Muscle layer of duodenum (tissue), 2 donors: ENCODE data around the gene MICAL2.
A peak's percentile ranks its signal among the peaks of the same experiment; 100 is the strongest.

Experiments used
- H3K27ac ChIP-seq: one replicate; pipeline ENCODE4 v1.7.0; 2013; ENCODE audit warnings: mild to moderate bottlenecking, low read length
- H3K27me3 ChIP-seq: one replicate; pipeline ENCODE4 v1.7.0; 2013; ENCODE audit warnings: low read depth, mild to moderate bottlenecking, control low read depth, low read length
- H3K36me3 ChIP-seq, 2 donors: one replicate each; pipeline ENCODE4 v1.7.0; 2013; ENCODE audit warnings: low read length in 2 of 2, control low read depth in 1 of 2, mild to moderate bottlenecking in 1 of 2; ENCODE audit not compliant: insufficient read depth in 2 of 2, control insufficient read depth in 1 of 2
- H3K4me1 ChIP-seq, 2 donors: one replicate each; pipeline ENCODE4 v1.7.0; 2013; ENCODE audit warnings: low read length in 2 of 2, mild to moderate bottlenecking in 2 of 2, control low read depth in 1 of 2, moderate library complexity in 1 of 2; ENCODE audit not compliant: insufficient read depth in 2 of 2, control insufficient read depth in 1 of 2
- H3K4me3 ChIP-seq, 2 donors: one replicate each; pipeline ENCODE4 v1.7.0; 2013; ENCODE audit warnings: low read length in 2 of 2, low read depth in 1 of 2, mild to moderate bottlenecking in 1 of 2
- H3K9me3 ChIP-seq, 2 donors: one replicate each; pipeline ENCODE4 v1.7.0; 2013; ENCODE audit warnings: low read length in 2 of 2, control low read depth in 1 of 2, mild to moderate bottlenecking in 1 of 2; ENCODE audit not compliant: control insufficient read depth in 1 of 2
- donor health status: healthy.

Gene MICAL2

DNA sequence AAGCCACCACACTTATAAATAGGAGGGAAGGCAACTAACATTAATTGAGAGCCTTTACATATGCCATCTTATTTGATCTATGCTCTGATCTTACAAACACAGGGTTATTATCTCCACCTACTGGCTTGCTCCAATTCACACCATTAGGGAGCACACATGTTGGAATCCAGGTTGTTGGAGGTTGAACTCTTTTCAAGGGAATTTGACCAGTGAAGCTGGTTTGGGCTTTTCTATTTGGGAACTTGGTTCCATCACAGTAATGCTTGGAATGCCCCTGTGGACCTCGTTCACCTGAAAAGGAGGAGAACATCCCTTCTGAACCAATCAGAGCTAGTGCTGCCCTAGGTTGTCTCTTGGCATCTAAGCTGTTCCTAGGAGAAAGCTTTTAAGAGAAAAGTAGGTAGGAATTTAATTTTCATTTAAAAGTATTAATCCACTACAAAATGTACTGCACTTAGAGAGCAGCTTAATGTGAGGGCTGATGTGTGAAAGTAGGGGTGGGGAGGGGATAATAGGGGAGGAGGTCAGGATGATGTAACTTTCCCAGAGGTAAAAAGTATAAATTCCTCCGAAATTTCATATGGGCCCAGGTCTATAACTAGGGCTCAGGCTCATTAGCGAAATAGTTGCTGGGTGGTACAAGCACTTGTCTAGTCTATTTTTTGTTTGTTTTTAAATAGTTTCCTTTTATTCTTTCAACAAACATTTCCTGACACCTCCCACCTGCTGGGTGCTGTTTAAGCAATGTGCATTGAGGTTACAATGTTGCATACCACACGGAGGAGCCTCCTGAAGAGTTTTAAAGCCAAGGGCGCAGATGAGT, 7.6 kb upstream of the MICAL2 start:
- Histone ChIP-seq H3K27ac (no peak overlapping the region), H3K9me3 (no peaks in the 10 kb centered on the region), H3K27me3 (no peaks in the 10 kb centered on the region), H3K4me3 (no peak overlapping the region), H3K36me3 (no peaks in the 10 kb centered on the region), H3K4me1 (no peaks in the 10 kb centered on the region)

DNA sequence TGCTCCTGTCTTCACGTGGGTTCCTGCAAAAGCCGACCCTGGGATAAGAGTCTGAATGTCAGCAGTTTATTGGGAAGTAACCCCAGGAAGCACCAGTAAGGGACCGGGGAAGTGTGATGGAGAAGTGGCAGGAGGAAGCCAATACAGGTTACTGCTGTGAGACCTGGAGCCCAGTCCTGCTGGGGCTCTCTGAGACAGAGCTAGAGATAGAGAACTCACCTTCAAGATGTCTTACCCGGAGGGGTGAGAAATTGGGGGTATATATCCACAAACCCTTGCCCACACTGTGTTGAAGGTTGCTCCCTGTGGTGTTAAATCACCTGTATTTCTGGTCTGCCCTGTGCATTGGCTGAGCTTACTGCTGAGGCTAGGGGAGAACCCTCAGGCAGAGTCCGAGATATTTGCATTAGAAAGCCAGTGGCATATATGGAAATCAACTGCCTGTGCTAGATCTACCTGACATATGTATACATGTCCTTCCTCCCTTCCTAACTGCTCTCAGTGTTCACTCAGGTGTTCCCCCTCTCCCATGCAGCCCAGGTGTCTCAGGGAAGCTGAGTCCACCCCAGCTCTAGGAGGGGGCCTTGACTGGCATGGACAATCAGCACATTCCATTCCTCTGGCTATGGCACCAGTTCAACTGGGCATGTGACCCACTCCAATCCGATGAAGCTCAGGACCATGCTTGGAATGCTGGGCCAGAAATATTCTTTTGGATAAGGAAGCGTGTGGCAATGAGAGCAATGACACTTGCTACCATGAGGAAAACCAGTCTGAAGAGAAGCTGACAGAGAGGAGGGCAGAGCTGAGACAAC, 6.8 kb upstream of the MICAL2 start:
- H3K9me3 ChIP-seq = no peaks in the 10 kb centered on the region
- no peaks in the 10 kb centered on the region for H3K4me1 ChIP-seq
- H3K4me3 ChIP-seq = no peak overlapping the region
- no peaks in the 10 kb centered on the region for H3K27me3 ChIP-seq
- H3K36me3 ChIP-seq = no peaks in the 10 kb centered on the region
- no peak overlapping the region for H3K27ac ChIP-seq

DNA sequence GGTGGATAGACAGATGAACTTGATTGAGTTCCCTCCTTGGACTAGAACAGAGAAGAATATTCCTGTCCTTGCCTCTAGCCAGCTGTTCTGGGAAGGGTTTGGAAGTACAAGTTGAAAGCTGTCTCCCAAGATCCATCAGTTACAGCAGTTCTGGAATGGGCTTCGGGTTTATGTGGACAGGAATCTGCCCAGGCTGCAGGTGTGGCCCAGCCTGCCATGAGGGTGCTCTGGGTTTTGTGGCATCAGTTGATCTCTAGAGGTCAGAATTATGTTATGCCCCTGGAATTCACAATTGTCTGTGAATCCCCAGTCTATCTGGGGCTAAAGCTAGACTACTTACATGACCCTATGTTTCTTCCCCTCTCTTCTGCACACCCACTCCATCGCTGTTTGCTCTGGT, 4.9 kb upstream of the MICAL2 start:
- peaks cover 0 to 5% of the 10 kb centered on the region in 2 donors for H3K4me1 ChIP-seq
- no peak overlapping the region for H3K4me3 ChIP-seq
- no peak overlapping the region for H3K27ac ChIP-seq
- H3K9me3 ChIP-seq = no peaks in the 10 kb centered on the region
- no peaks in the 10 kb centered on the region for H3K36me3 ChIP-seq
- H3K27me3 ChIP-seq = no peaks in the 10 kb centered on the region

DNA sequence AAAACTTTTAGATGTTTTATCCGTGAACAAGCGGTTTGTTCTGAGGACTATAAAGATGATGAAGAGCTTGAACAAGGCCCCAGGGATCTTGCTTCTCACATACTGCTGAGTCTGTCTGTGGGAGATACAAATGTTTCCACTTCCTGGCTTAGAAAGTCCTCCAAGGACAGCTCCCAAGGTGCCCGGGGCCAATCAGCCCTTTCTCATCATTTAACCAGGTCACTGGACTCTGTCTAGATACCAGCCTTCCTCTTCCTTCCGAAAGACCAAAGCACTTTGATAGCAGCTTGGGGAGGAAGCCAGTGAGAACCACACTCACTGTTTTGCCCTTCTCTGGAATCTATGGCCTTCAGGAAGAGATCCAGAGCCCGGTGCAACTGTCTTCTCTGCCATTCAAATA, 4.3 kb upstream of the MICAL2 start:
- Histone ChIP-seq H3K4me3 (no peak overlapping the region), H3K4me1 (peaks cover 0 to 5% of the 10 kb centered on the region in 2 donors), H3K36me3 (no peaks in the 10 kb centered on the region), H3K27ac (no peak overlapping the region), H3K9me3 (no peaks in the 10 kb centered on the region), H3K27me3 (no peaks in the 10 kb centered on the region)

DNA sequence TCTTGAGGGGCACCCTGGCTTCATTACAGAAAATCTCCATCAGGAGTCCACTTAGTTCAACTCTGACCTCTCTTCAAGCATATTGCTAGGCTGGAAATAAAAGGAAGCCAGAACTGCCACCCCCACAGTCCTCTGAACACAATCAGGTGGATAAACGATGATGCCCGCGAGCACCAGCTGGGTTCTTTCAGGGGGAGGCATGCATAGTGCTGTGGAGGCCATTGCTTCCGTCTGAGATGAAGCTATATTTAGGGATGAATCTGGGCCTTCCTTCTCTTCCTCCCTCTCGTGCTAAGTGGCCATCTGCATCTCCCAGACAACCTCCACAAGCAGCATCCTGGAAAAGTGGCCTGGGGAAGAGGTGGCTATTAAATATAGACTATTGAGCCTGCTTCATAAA, 3.9 kb upstream of the MICAL2 start:
- Histone ChIP-seq H3K4me1 (peaks cover 0 to 5% of the 10 kb centered on the region in 2 donors), H3K36me3 (no peaks in the 10 kb centered on the region), H3K9me3 (no peaks in the 10 kb centered on the region)

DNA sequence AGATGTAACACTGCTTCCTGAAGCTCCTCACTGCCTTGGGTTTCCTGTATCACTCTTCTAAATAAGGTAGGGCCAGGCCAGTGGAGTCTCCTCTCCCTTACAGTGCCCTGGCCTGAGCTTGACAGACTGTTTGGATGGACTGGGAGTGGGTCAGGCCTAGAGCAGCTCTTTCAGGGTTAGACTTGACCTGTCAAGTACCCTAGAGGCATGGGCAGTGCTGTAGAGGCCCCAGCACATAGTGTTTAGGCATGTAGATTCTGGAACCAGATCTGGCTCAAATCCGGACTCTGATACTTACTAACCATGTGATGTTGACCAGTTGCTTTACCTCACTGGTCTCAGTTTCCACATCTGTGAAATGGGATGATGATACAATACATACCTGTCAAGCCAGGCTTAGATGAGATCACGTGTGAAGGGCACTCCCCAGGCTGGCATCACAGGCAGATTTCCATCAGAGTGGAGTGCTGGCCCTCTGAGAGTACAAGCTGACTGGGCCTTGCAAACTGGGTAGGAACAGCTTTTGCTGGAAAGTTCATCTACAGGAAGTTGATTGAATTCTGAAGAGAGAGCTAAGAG, 1.4 kb upstream of the MICAL2 start:
- peaks cover 5 to 6% of the 10 kb centered on the region in 2 donors for H3K4me1 ChIP-seq
- H3K9me3 ChIP-seq = no peaks in the 10 kb centered on the region
- H3K27ac ChIP-seq = no peak overlapping the region

More for the DNA sequence above, 3.9 kb upstream of the MICAL2 start:
- Histone ChIP-seq H3K27ac (no peak overlapping the region), H3K27me3 (no peaks in the 10 kb centered on the region), H3K4me3 (no peak overlapping the region)

DNA sequence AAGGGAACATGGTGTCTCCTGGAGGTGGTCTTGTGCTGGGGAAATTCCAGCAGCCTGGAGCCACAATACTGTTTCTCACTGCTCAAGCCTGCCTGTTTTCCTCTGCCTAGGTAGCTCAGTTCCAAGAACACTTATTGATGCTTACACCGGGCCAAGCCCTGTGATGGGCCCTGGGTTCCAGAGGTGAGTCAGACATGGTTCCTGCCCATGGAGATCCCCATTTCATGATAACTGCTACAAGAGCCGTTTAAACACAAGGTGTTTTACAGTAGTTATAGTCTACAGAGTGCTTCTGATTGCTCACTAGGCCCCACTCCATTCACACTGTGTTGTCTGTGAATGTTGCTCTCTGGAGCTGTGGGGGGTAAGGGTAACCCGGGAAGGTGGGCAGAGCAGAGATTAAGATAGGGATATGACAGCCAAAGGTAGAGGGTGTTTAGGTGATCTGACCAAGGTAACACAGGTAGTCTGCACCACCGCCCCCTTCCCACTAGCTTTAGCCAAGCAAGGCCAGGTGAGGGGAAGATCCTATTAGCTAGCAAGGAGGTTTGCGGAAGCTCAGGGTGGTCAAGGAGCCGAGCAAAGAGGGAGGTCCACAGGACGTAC, 696 bp upstream of the MICAL2 start:
- no peaks in the 10 kb centered on the region for H3K9me3 ChIP-seq
- peaks cover 5 to 6% of the 10 kb centered on the region in 2 donors for H3K4me1 ChIP-seq
- no peaks in the 10 kb centered on the region for H3K27me3 ChIP-seq
- no peaks in the 10 kb centered on the region for H3K36me3 ChIP-seq
- peak overlapping the region; percentile 64 to 65 for H3K4me3 ChIP-seq
- H3K27ac ChIP-seq = peak overlapping the region; percentile 57

More for the DNA sequence above, 1.4 kb upstream of the MICAL2 start:
- Histone ChIP-seq H3K27me3 (no peaks in the 10 kb centered on the region), H3K36me3 (no peaks in the 10 kb centered on the region), H3K4me3 (no peak overlapping the region)

DNA sequence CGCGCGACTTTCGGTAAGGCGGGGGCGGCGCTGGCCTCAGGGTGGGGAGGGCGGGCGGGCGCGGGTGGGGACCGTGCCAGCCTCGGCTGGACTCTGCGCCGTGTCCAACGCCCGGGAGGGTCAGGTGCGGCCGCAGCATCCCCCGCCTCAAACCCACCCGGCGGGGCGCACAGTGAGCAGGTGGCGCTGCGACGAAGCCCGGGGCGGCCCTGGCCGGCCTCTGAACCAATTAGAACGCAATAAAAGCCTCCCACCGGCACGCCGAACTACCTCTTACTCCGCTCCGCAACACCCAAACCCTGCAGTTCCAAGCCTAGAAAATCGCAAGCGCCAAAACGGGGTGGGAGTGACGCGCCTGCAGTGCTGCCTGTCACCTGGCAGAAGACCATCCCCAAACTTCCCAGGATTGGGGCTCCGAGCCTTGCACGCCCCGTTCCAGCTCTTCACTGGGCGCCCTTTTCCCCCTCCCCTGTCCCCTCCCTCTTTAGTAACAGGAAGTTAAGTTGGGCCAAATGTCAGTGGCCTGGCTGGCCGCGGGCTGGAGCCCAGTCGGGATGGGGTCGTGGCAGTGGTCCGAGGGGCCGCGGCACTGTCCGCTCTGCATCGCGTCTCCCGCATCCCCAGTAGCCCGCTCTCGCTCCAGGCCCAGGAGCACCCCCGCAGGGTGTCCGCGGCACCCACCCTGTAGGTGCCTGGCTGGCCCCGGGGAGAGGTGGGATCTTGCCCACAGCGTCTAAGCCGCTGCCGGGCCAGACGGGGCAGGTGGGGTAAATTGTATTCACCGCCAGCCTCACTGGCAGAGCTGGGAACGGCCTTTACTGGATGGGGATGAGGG, 541 bp downstream of the MICAL2 start:
- Histone ChIP-seq H3K4me1 (peaks cover 5 to 6% of the 10 kb centered on the region in 2 donors), H3K27me3 (no peaks in the 10 kb centered on the region), H3K27ac (peak overlapping the region; percentile 85), H3K9me3 (no peaks in the 10 kb centered on the region), H3K4me3 (peak overlapping the region; percentile 68 to 87), H3K36me3 (no peaks in the 10 kb centered on the region)

DNA sequence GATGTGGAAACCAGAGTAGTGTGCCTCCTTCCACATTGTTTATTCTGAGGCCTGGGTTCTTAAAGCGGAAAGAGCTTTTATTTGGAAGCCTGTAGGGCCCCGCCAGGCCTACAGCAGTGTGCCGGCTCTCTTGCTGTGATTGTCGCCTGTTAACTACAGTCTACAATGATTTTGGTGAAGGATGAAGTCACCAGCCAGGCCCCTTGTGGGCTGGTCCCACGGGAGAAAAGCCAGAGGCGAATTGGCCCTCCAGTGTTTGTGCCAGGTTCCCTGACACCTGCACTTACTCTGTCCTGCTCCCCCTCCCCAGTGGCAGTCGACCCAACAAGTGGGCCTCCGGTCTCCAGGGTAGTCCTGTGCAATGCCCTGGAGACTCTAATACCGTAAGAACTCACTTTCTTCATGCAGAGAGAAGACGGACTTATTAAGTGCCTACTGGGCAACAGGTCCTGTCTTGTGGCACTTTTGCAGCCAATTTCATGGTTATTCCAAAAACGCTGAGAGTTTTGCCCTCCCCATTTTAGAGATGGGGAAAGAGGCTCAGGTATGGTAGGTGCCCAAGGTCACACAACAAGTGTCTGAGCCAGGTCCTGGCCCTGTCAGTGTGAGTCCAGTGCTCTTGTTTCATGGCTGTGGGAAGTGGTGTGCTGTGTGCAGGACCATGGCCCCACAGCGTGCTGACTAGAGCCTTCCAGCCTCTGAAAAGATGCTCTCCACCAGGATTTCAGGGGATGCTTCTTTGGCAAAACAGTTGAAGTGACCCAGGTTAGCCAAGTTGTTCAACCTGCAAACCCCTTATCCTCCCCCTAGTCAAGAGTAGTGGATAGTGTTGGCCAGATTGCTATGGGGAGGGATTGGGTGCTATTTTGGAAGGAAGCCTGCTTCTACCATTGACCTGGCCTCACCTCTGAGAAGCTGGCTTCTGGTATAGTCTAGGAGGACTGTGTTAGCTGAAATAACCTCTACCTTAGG, 1.4 kb downstream of the MICAL2 start:
- Histone ChIP-seq H3K9me3 (no peaks in the 10 kb centered on the region), H3K36me3 (no peaks in the 10 kb centered on the region), H3K27me3 (no peaks in the 10 kb centered on the region), H3K4me3 (peak overlapping the region; percentile 68 to 87), H3K27ac (peak overlapping the region; percentile 85), H3K4me1 (peaks cover 5 to 6% of the 10 kb centered on the region in 2 donors)

DNA sequence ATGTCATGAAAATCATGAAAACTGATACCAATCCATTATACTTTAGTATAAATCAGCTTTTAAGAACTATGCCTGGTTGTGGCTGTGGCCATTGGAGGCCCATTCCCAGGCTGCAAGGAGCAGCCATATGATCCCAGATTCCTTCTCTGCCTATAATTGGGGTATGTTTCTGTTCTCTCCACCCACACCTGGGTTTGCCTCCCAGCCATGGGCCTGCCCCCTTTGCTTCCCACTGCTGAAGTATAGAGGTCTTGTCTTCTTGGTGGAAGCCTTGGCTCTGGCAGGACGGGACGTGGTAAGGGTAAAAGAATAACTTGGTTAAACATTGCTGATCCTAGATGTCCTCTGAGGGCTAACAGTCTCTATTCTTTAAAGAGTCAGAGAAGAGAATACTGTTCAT, 2.4 kb downstream of the MICAL2 start:
- Histone ChIP-seq H3K27me3 (no peaks in the 10 kb centered on the region), H3K36me3 (no peaks in the 10 kb centered on the region), H3K9me3 (no peaks in the 10 kb centered on the region), H3K27ac (peak overlapping the region; percentile 4), H3K4me1 (peaks cover 5 to 15% of the 10 kb centered on the region in 2 donors), H3K4me3 (peak overlapping the region in 1 of 2 donors; percentile 68)
